ENCODE data around the gene NAT8L. TPM values are rescaled to one million over a fixed set of nuclear protein-coding genes. Genes with fewer than 3 reads are reported as not detected.

NAT8L gene
- total RNA-seq, 6 experiments from 2014 or later, result 0.05 to 0.14 (median 0.11) TPM; not detected in 1

- H3K27ac Mint-ChIP-seq, result no peak overlapping the region
- no peaks in the 10 kb centered on the region for H3K9me3 Mint-ChIP-seq
- no peaks in the 10 kb centered on the region for H3K36me3 Mint-ChIP-seq (ENCODE audit: low read depth)
- no peaks in the 10 kb centered on the region for H3K4me1 Mint-ChIP-seq (ENCODE audit: low read depth)
- DNase-seq, result no peak
- TF ChIP-seq CTCF (IDR thresholded peaks at IDR 0.05), result no peak
- H3K4me3 Mint-ChIP-seq, result no peak overlapping the region
- H3K27me3 Mint-ChIP-seq (ENCODE audit: insufficient read depth), result peaks cover 3% of the 10 kb centered on the region; the same call in 1 of the 2 replicates
Observed at GRCh38 chr4:2064276-2064991, 5.3 kb downstream of the NAT8L start.

GRCh38 chr4:2065106-2065930 lies 6.2 kb downstream of the NAT8L start:
- no peak for TF ChIP-seq CTCF (IDR thresholded peaks at IDR 0.05)
- no peak for DNase-seq
- Mint-ChIP-seq H3K4me3 (no peak overlapping the region), H3K27me3 (ENCODE audit: insufficient read depth) (peaks cover 4% of the 10 kb centered on the region; the same call in 1 of the 2 replicates), H3K36me3 (ENCODE audit: low read depth) (no peaks in the 10 kb centered on the region), H3K4me1 (ENCODE audit: low read depth) (no peaks in the 10 kb centered on the region), H3K9me3 (no peaks in the 10 kb centered on the region), H3K27ac (no peak overlapping the region)

GRCh38 chr4:2066011-2066551 lies 7.0 kb downstream of the NAT8L start:
- H3K27ac Mint-ChIP-seq, result no peak overlapping the region
- no peak overlapping the region for H3K4me3 Mint-ChIP-seq
- H3K36me3 Mint-ChIP-seq (ENCODE audit: low read depth), result no peaks in the 10 kb centered on the region
- no peak for DNase-seq
- no peaks in the 10 kb centered on the region for H3K4me1 Mint-ChIP-seq (ENCODE audit: low read depth)
- peaks cover 5% of the 10 kb centered on the region; the same call in 1 of the 2 replicates for H3K27me3 Mint-ChIP-seq (ENCODE audit: insufficient read depth)
- no peak for TF ChIP-seq CTCF (IDR thresholded peaks at IDR 0.05)
- H3K9me3 Mint-ChIP-seq, result no peaks in the 10 kb centered on the region

GRCh38 chr4:2066571-2067445 lies 7.7 kb downstream of the NAT8L start:
- Mint-ChIP-seq H3K9me3 (no peaks in the 10 kb centered on the region), H3K36me3 (ENCODE audit: low read depth) (no peaks in the 10 kb centered on the region), H3K4me3 (no peak overlapping the region), H3K27me3 (ENCODE audit: insufficient read depth) (peaks cover 5% of the 10 kb centered on the region; the same call in 1 of the 2 replicates), H3K4me1 (ENCODE audit: low read depth) (no peaks in the 10 kb centered on the region), H3K27ac (no peak overlapping the region)
- no peak for TF ChIP-seq CTCF (IDR thresholded peaks at IDR 0.05)
- DNase-seq, result no peak

Data from HFFc6 (cell line).